Natural killer cell (primary cell): ENCODE data around the gene HEATR1. TPM values are rescaled to one million over a fixed set of nuclear protein-coding genes. Genes with fewer than 3 reads are reported as not detected.

Experiments
- ATAC-seq, 3 donors: fragments of 150-1000 bp in 2 of 3; fragments of 200-7000 bp in 1 of 3; cut with Tn5 transposase; 1 replicate in 1 of 3; 2 replicates in 2 of 3; pipeline ENCODE4 v1.10.0; 2021; ENCODE audit warnings: mild to moderate bottlenecking in 2 of 3, moderate library complexity in 2 of 3
- DNase-seq, 2 donors: peaks; one replicate each; pipeline versions ENCODE4 v3.0.0 to v3.0.0-alpha.2; 2013 to 2021; ENCODE audit warnings: mixed read lengths in 1 of 2
- H3K27ac ChIP-seq: one replicate; pipeline ENCODE4 v1.5.1; 2013; ENCODE audit warnings: mild to moderate bottlenecking, low read length
- H3K27me3 ChIP-seq: one replicate; pipeline ENCODE4 v1.6.1; 2013; ENCODE audit warnings: low read length; ENCODE audit not compliant: control insufficient read depth, insufficient read depth
- H3K36me3 ChIP-seq: one replicate; pipeline ENCODE4 v1.6.1; 2013; ENCODE audit warnings: low read length; ENCODE audit not compliant: control insufficient read depth, insufficient read depth
- H3K4me1 ChIP-seq: one replicate; pipeline ENCODE4 v1.6.1; 2013; ENCODE audit warnings: low read length; ENCODE audit not compliant: control insufficient read depth, insufficient read depth
- H3K4me3 ChIP-seq: one replicate; pipeline ENCODE4 v1.5.1; 2013; ENCODE audit warnings: low read length
- H3K9me3 ChIP-seq: one replicate; pipeline ENCODE4 v1.6.1; 2013; ENCODE audit warnings: low read length; ENCODE audit not compliant: control insufficient read depth, insufficient read depth
- H3K27ac Mint-ChIP-seq, 2 donors: one replicate each; pipeline ENCODE4 v1.8.0; 2022; ENCODE audit warnings: mild to moderate bottlenecking in 2 of 2, mixed read lengths in 2 of 2, moderate library complexity in 1 of 2
- H3K27me3 Mint-ChIP-seq, 2 donors: one replicate each; pipeline ENCODE4 v1.8.0; 2022; ENCODE audit warnings: low read depth in 2 of 2, mixed read lengths in 2 of 2
- H3K36me3 Mint-ChIP-seq: one replicate; pipeline ENCODE4 v1.8.0; 2022; ENCODE audit warnings: mixed read lengths
- H3K4me1 Mint-ChIP-seq, 2 donors: one replicate each; pipeline ENCODE4 v1.8.0; 2022; ENCODE audit warnings: mixed read lengths in 2 of 2
- H3K4me3 Mint-ChIP-seq: one replicate; pipeline ENCODE4 v1.8.0; 2022; ENCODE audit warnings: mild to moderate bottlenecking, moderate library complexity, mixed read lengths
- H3K9me3 Mint-ChIP-seq, 2 donors: one replicate each; pipeline ENCODE4 v1.8.0; 2022; ENCODE audit warnings: mixed read lengths in 2 of 2
- CTCF ChIP-seq: fragments of 200-600 bp; IDR thresholded peaks from one replicate; pipeline ENCODE4 v1.8.0; 2022; ENCODE audit warnings: antibody characterized with exemption
- WGBS: methylation state at CpG from one replicate; pipeline ENCODE4 v1.1.7; 2013; ENCODE audit warnings: missing lambda C conversion rate; ENCODE audit not compliant: insufficient coverage; 5-methylcytosine and 5-hydroxymethylcytosine counted together
- intact Hi-C: fragments of 100-400 bp; cut with micrococcal nuclease; formaldehyde crosslinking; loops from one replicate; pipeline ENCODE4 v1.14.2; 2022
- total RNA-seq, 4 donors: library from RNA; stranded (reverse); fragments of 120-200 nt in 1 of 4; gene quantifications; one replicate each; pipeline versions ENCODE4 v1.2.3 to v1.2.4, GENCODE V29; 2013 to 2022

HEATR1 gene
- total RNA-seq, 3 donors from 2014 or later (not counting 1 experiment from before 2014, with no cell fraction given), result 29.0 to 43.0 (median 35.3) TPM

GRCh38 chr1:236568285-236568894 is 35.9 kb downstream of the HEATR1 start:
- Mint-ChIP-seq H3K4me3 (no peak overlapping the region), H3K36me3 (peaks cover 32% of the 10 kb centered on the region), H3K9me3 (no peaks in the 10 kb centered on the region), H3K4me1 (peaks cover 0 to 10% of the 10 kb centered on the region in 2 donors), H3K27me3 (no peaks in the 10 kb centered on the region), H3K27ac (no peak overlapping the region)
- TF ChIP-seq CTCF, result no peak
- H3K27ac ChIP-seq, result no peak overlapping the region
- no peak for DNase-seq
- no peak overlapping the region for H3K4me3 ChIP-seq
- WGBS, result 100% methylated on average over 1 of the region's 2 CpGs
- ATAC-seq, result no peak
- intact Hi-C loops, result no loop called here
- no peaks in the 10 kb centered on the region for H3K27me3 ChIP-seq
- H3K9me3 ChIP-seq, result no peaks in the 10 kb centered on the region
- no peaks in the 10 kb centered on the region for H3K4me1 ChIP-seq
- H3K36me3 ChIP-seq, result peaks cover 86% of the 10 kb centered on the region

- Mint-ChIP-seq H3K36me3 (peaks cover 41% of the 10 kb centered on the region), H3K27me3 (no peaks in the 10 kb centered on the region), H3K4me1 (peaks cover 0 to 10% of the 10 kb centered on the region in 2 donors), H3K27ac (no peak overlapping the region), H3K4me3 (no peak overlapping the region), H3K9me3 (no peaks in the 10 kb centered on the region)
- no peak overlapping the region for H3K4me3 ChIP-seq
- intact Hi-C loops, result no loop called here
- ATAC-seq, result no peak
- TF ChIP-seq CTCF, result no peak
- peaks cover 73% of the 10 kb centered on the region for H3K36me3 ChIP-seq
- H3K9me3 ChIP-seq, result no peaks in the 10 kb centered on the region
- DNase-seq, result no peak
- 100% methylated on average over 2 of the region's 5 CpGs for WGBS
- no peaks in the 10 kb centered on the region for H3K27me3 ChIP-seq
- H3K27ac ChIP-seq, result no peak overlapping the region
- no peaks in the 10 kb centered on the region for H3K4me1 ChIP-seq
Measured at GRCh38 chr1:236565530-236565929, 38.8 kb downstream of the HEATR1 start.

GRCh38 chr1:236561976-236562375 is 42.3 kb downstream of the HEATR1 start:
- no peak overlapping the region for H3K4me3 Mint-ChIP-seq
- intact Hi-C loops, result no loop called here
- no peak overlapping the region for H3K27ac ChIP-seq
- H3K36me3 ChIP-seq, result peaks cover 83% of the 10 kb centered on the region
- H3K9me3 ChIP-seq, result no peaks in the 10 kb centered on the region
- H3K4me3 ChIP-seq, result no peak overlapping the region
- H3K9me3 Mint-ChIP-seq, result no peaks in the 10 kb centered on the region
- 88% methylated on average over 2 of the region's 2 CpGs for WGBS
- DNase-seq (no peak), ATAC-seq (no peak)
- H3K4me1 ChIP-seq, result no peaks in the 10 kb centered on the region
- H3K27me3 Mint-ChIP-seq, result no peaks in the 10 kb centered on the region
- no peak overlapping the region for H3K27ac Mint-ChIP-seq
- peaks cover 51% of the 10 kb centered on the region for H3K36me3 Mint-ChIP-seq
- peaks cover 0 to 10% of the 10 kb centered on the region in 2 donors for H3K4me1 Mint-ChIP-seq
- no peak for TF ChIP-seq CTCF
- no peaks in the 10 kb centered on the region for H3K27me3 ChIP-seq

- Mint-ChIP-seq H3K9me3 (no peaks in the 10 kb centered on the region), H3K36me3 (peaks cover 55% of the 10 kb centered on the region), H3K4me1 (peaks cover 0 to 8% of the 10 kb centered on the region in 2 donors), H3K4me3 (no peak overlapping the region), H3K27ac (no peak overlapping the region), H3K27me3 (no peaks in the 10 kb centered on the region)
- no peak for TF ChIP-seq CTCF
- DNase-seq (no peak), ATAC-seq (no peak)
- Histone ChIP-seq H3K9me3 (no peaks in the 10 kb centered on the region), H3K36me3 (peaks cover 82% of the 10 kb centered on the region), H3K4me1 (no peaks in the 10 kb centered on the region), H3K27me3 (no peaks in the 10 kb centered on the region), H3K4me3 (no peak overlapping the region), H3K27ac (no peak overlapping the region)
- intact Hi-C loops, result no loop called here
- WGBS, result 97% methylated on average over 6 of the region's 7 CpGs
Measured at GRCh38 chr1:236560213-236560771, 44.0 kb downstream of the HEATR1 start.
